Measurements from ENCODE around the gene DOK6.

The DOK6 gene

GRCh38 chr18:69752737-69753380 is 352.2 kb downstream of the DOK6 start:
- no peak overlapping the region for H3K4me3 ChIP-seq (ENCODE audit: low read depth, low read length)
- DNase-seq (ENCODE audit: low read depth) = no peak
- no peak for TF ChIP-seq CTCF (IDR thresholded peaks at IDR 0.05; ENCODE audit: low read depth, low read length, missing control alignments)
- in situ Hi-C loops (cut with HindIII; ENCODE audit: low sequenced_read_pairs) = no loop called here

DNA sequence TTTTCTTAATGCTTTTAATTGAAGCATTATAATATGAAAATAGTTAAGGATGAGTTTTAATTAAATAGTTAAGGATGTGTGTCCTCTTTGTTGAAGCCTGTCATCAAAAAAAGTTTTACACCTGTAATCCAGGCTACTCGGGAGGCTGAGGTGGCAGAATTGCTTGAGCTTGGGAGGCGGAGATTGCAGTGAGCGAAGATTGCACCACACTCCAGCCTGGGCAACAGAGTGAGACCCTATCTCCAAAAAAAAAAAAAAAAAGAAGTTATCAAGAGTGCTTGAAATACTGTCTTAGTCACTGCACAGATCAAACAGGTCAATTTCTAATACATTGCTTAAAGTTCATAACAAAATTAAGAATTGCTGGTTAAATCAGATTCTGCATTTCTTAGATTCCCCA is 353.4 kb downstream of the DOK6 start:
- TF ChIP-seq CTCF (IDR thresholded peaks at IDR 0.05; ENCODE audit: low read depth, low read length, missing control alignments) = no peak
- in situ Hi-C loops (cut with HindIII; ENCODE audit: low sequenced_read_pairs) = no loop called here
- DNase-seq (ENCODE audit: low read depth) = no peak
- H3K4me3 ChIP-seq (ENCODE audit: low read depth, low read length) = no peak overlapping the region

DNA sequence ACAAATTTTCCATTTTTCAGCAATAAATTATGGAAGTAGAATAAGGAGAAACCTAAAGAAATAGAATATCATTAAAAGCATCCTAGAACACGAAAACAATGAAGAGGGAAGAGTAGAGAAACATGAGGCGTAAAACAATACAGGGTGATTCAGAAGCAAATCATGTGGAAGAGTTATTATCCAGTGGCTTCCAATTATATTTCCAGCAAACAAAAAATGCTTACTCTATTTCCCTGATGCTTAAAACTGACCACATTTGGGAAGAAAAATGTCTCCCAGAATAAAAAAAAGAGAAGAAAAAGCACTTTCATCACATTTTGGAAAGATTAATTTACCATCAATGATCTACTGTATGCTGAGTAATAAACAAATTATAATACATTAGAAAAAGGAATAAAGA is 354.4 kb downstream of the DOK6 start:
- in situ Hi-C loops (cut with HindIII; ENCODE audit: low sequenced_read_pairs) = no loop called here
- peak; percentile 41 for DNase-seq (ENCODE audit: low read depth)
- no peak for TF ChIP-seq CTCF (IDR thresholded peaks at IDR 0.05; ENCODE audit: low read depth, low read length, missing control alignments)
- no peak overlapping the region for H3K4me3 ChIP-seq (ENCODE audit: low read depth, low read length)

GRCh38 chr18:69755856-69756496 is 355.3 kb downstream of the DOK6 start:
- no peak for TF ChIP-seq CTCF (IDR thresholded peaks at IDR 0.05; ENCODE audit: low read depth, low read length, missing control alignments)
- in situ Hi-C loops (cut with HindIII; ENCODE audit: low sequenced_read_pairs) = no loop called here
- no peak for DNase-seq (ENCODE audit: low read depth)
- H3K4me3 ChIP-seq (ENCODE audit: low read depth, low read length) = no peak overlapping the region

- in situ Hi-C loops (cut with HindIII; ENCODE audit: low sequenced_read_pairs) = no loop called here
- peak; percentile 36 for TF ChIP-seq CTCF (IDR thresholded peaks at IDR 0.05; ENCODE audit: low read depth, low read length, missing control alignments)
- H3K4me3 ChIP-seq (ENCODE audit: low read depth, low read length) = no peak overlapping the region
- DNase-seq (ENCODE audit: low read depth) = peak; percentile 60
Measured at GRCh38 chr18:69757733-69758132, 357.0 kb downstream of the DOK6 start.

- peak; percentile 3 for DNase-seq (ENCODE audit: low read depth)
- no peak overlapping the region for H3K4me3 ChIP-seq (ENCODE audit: low read depth, low read length)
- TF ChIP-seq CTCF (IDR thresholded peaks at IDR 0.05; ENCODE audit: low read depth, low read length, missing control alignments) = no peak
- in situ Hi-C loops (cut with HindIII; ENCODE audit: low sequenced_read_pairs) = no loop called here
Measured at GRCh38 chr18:69758458-69758857, 357.8 kb downstream of the DOK6 start.
